ENCODE results near the gene MRPL9. TPM values are rescaled to one million over a fixed set of nuclear protein-coding genes. Genes with fewer than 3 reads are reported as not detected.

Gene MRPL9
- total and polyA plus RNA-seq, 10 of the 15 experiments (the other 5 are each of a cell fraction or from before 2014, with no cell fraction given): 35.7 to 161 (median 110) TPM

GRCh38 chr1:151762941-151763921, at the start of gene MRPL9 (continued):
- TF ChIP-seq, protein P1, sequence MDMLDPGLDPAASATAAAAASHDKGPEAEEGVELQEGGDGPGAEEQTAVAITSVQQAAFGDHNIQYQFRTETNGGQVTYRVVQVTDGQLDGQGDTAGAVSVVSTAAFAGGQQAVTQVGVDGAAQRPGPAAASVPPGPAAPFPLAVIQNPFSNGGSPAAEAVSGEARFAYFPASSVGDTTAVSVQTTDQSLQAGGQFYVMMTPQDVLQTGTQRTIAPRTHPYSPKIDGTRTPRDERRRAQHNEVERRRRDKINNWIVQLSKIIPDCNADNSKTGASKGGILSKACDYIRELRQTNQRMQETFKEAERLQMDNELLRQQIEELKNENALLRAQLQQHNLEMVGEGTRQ (IDR thresholded peaks at IDR 0.05; ENCODE audit: borderline replicate concordance, low read depth, low read length): no peak
- peak in 1 of 2 experiments; percentile 88; a peak in 1 of 4 replicates for TF ChIP-seq SRF (IDR thresholded peaks at IDR 0.05; ENCODE audit: low read depth in 2 of 2, low read length in 2 of 2)
- TF ChIP-seq CTCF (IDR thresholded peaks at IDR 0.05 in 2 of 3, conservative IDR thresholded peaks at IDR 0.05 in 1 of 3; ENCODE audit: control insufficient read depth in 2 of 3, extremely low read depth in 1 of 3, insufficient read depth in 1 of 3, low read depth in 3 of 3, low read length in 3 of 3): no peak
- peak; percentile 93 for TF ChIP-seq IKZF1 (conservative IDR thresholded peaks at IDR 0.05)
- TF ChIP-seq HDGF (IDR thresholded peaks at IDR 0.05): no peak
- TF ChIP-seq PML (IDR thresholded peaks at IDR 0.05; ENCODE audit: low read length): peak; percentile 62; the same call in 1 of the 2 replicates
- TF ChIP-seq, protein P2, sequence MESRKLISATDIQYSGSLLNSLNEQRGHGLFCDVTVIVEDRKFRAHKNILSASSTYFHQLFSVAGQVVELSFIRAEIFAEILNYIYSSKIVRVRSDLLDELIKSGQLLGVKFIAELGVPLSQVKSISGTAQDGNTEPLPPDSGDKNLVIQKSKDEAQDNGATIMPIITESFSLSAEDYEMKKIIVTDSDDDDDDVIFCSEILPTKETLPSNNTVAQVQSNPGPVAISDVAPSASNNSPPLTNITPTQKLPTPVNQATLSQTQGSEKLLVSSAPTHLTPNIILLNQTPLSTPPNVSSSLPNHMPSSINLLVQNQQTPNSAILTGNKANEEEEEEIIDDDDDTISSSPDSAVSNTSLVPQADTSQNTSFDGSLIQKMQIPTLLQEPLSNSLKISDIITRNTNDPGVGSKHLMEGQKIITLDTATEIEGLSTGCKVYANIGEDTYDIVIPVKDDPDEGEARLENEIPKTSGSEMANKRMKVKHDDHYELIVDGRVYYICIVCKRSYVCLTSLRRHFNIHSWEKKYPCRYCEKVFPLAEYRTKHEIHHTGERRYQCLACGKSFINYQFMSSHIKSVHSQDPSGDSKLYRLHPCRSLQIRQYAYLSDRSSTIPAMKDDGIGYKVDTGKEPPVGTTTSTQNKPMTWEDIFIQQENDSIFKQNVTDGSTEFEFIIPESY (IDR thresholded peaks at IDR 0.05): peak; percentile 89
- no peak for TF ChIP-seq JUND (IDR thresholded peaks at IDR 0.05; ENCODE audit: low read depth, low read length)
- TF ChIP-seq TCF12 (IDR thresholded peaks at IDR 0.05; ENCODE audit: low read depth, low read length): peak; percentile 73; the same call in 1 of the 2 replicates
- peak; percentile 66 for TF ChIP-seq SMAD5 (IDR thresholded peaks at IDR 0.05; ENCODE audit: low read depth)
- TF ChIP-seq SIN3A (IDR thresholded peaks at IDR 0.05; ENCODE audit: low read depth, low read length): peak; percentile 45; the same call in 1 of the 2 replicates
- no peak for TF ChIP-seq TCF7 (IDR thresholded peaks at IDR 0.05; ENCODE audit: borderline replicate concordance)
- TF ChIP-seq NR2C2 (IDR thresholded peaks at IDR 0.05; ENCODE audit: borderline replicate concordance, control insufficient read depth, insufficient read length, low read depth): no peak
- TF ChIP-seq PAX5 (IDR thresholded peaks at IDR 0.05; ENCODE audit: borderline replicate concordance, low read depth, low read length): no peak
- no peak for TF ChIP-seq JUNB (IDR thresholded peaks at IDR 0.05)
- no peak for TF ChIP-seq RAD21 (IDR thresholded peaks at IDR 0.05; ENCODE audit: insufficient read depth, low read depth, low read length)
- no peak for TF ChIP-seq ATF2 (IDR thresholded peaks at IDR 0.05; ENCODE audit: low read length)
- peak; percentile 88; the same call in 1 of the 2 replicates for TF ChIP-seq TARDBP (IDR thresholded peaks at IDR 0.05; ENCODE audit: borderline replicate concordance)
- TF ChIP-seq SMAD1 (IDR thresholded peaks at IDR 0.05; ENCODE audit: low read depth, partially characterized antibody): peak; percentile 51
- TF ChIP-seq EGR1 (IDR thresholded peaks at IDR 0.05; ENCODE audit: borderline replicate concordance in 1 of 2, low read depth in 2 of 2, low read length in 2 of 2): peak in 1 of 2 experiments; percentile 32; a peak in 1 of 3 replicates
- TF ChIP-seq RELA (IDR thresholded peaks at IDR 0.05; ENCODE audit: borderline replicate concordance, partially characterized antibody): peak; percentile 65
- no peak for TF ChIP-seq ZZZ3 (IDR thresholded peaks at IDR 0.05; ENCODE audit: control insufficient read depth, insufficient read length, low read depth)
- 0 out of 2 replicates have a peak, but pooled peaks have one; percentile 6 for TF ChIP-seq SMC3 (IDR thresholded peaks at IDR 0.05; ENCODE audit: borderline replicate concordance, low read length)

Data from GM12878 (cell line).